Right cardiac atrium (tissue), 5 donors: ENCODE measurements around the gene C1QTNF1. TPM values are rescaled to one million over a fixed set of nuclear protein-coding genes. Genes with fewer than 3 reads are reported as not detected.

Source experiments
- ATAC-seq, 2 donors: fragments of 200-7000 bp; cut with Tn5 transposase; one replicate each; pipeline versions ENCODE4 v1.8.0 to v1.9.1; 2020; ENCODE audit warnings: moderate library complexity in 2 of 2, mild to moderate bottlenecking in 1 of 2
- DNase-seq, 3 donors: peaks; one replicate each; pipeline ENCODE4 v3.0.0-alpha.2; 2020
- H3K27ac ChIP-seq: one replicate; pipeline ENCODE4 v1.5.1; 2013; ENCODE audit warnings: mild to moderate bottlenecking, low read length, control low read depth, moderate library complexity
- H3K27me3 ChIP-seq: one replicate; pipeline ENCODE4 v1.6.1; 2013; ENCODE audit not compliant: control insufficient read depth, insufficient read depth
- H3K4me1 ChIP-seq: one replicate; pipeline ENCODE4 v1.6.1; 2013; ENCODE audit warnings: low read length; ENCODE audit not compliant: control insufficient read depth, insufficient read depth
- H3K4me3 ChIP-seq: one replicate; pipeline ENCODE4 v1.5.1; 2013; ENCODE audit warnings: low read length, control low read depth
- H3K9me3 ChIP-seq: one replicate; pipeline ENCODE4 v1.6.1; 2013; ENCODE audit warnings: low read length; ENCODE audit not compliant: control insufficient read depth
- WGBS: extraction: QIAGEN DNeasy Blood & Tissue Kit; methylation state at CpG from one replicate; pipeline ENCODE4 v1.1.7; 2013; 5-methylcytosine and 5-hydroxymethylcytosine counted together
- intact Hi-C, 4 donors: fragments of 100-400 bp; cut with DNase I; formaldehyde crosslinking; loops; one replicate each; pipeline versions ENCODE4 v1.11.0 to v1.14.0; 2022 to 2023
- polyA plus RNA-seq: library from polyadenylated mRNA; stranded (reverse); fragments of 200-250 nt; gene quantifications from one replicate; pipeline ENCODE4 v1.2.3, GENCODE V29; 2013
- total RNA-seq, 4 donors: library from RNA; stranded (reverse); fragmentation: NEBNext Ultra II Directional; extraction: Animal tissue kit (Norgen Biotek cat#: 25700); gene quantifications; one replicate each; pipeline ENCODE4 v1.2.1, GENCODE V29; 2021
- donor health status: healthy with polysubstance abuse.
- donor health status: DM: no; HTN: yes; CAD: no.
- donor health status: DM: no; HTN: no; CAD: no.
- donor health status: DM: no; HTN: yes; CAD: no; lungs with severe emphysema.
- donor health status: DM: yes; HTN: yes; CAD: no.

The C1QTNF1 gene
- total and polyA plus RNA-seq, 5 donors = 232 to 655 (median 286) TPM

DNA sequence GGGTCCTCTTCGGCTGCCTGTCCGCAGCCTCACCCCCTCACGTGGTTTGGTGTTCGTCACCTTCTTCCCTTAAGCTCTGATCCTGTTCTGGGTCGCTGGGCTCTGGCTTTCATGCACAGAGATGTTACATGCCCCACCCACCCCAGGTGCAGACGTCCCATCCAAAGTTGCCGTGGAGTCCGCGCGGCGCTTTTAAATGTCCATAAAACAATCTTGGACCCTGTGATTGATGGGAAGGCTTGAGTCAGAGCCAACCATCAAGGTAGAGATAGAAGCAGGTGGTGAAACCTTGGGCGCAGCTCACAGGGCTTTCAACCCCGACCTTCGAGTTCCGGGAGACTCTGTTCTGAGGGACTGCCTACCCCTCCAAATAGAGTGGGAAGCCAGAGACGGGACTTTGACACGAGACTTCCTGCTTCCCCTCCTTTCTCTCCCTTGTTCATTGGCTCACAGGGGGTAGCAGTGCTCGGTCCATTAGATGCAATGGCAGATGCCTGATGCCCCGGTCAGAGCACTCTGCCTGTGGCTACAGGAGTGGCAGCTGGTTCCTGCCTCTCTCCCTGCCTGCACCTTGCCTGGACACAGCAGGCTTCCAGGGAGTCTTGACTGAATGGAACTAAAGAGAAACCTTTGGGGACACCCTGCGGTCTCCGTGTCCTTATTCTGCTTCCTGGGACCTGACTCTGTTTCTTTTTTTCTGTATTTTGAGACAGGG is 54.7 kb downstream of the C1QTNF1 start:
- H3K4me3 ChIP-seq = no peak overlapping the region
- ATAC-seq = no peak
- intact Hi-C loops = no loop called here
- H3K27ac ChIP-seq = no peak overlapping the region
- WGBS = 92% methylated on average over 21 of the region's 21 CpGs
- H3K4me1 ChIP-seq = no peaks in the 10 kb centered on the region
- peak in 2 of 3 donors; percentile 19 to 35 for DNase-seq
- no peaks in the 10 kb centered on the region for H3K9me3 ChIP-seq
- no peaks in the 10 kb centered on the region for H3K27me3 ChIP-seq

GRCh38 chr17:79079421-79080200 is 55.6 kb downstream of the C1QTNF1 start:
- H3K27ac ChIP-seq = no peak overlapping the region
- WGBS = 94% methylated on average over 22 of the region's 22 CpGs
- no peaks in the 10 kb centered on the region for H3K4me1 ChIP-seq
- peak; percentile 10 to 53 (median 21) for DNase-seq
- intact Hi-C loops = loop anchor here in 2 of 4 donors (5.0 to 10.0 kb wide), 3 partner anchors 32 to 625 kb away; no protein-coding TSS in a partner anchor
- H3K27me3 ChIP-seq = no peaks in the 10 kb centered on the region
- no peaks in the 10 kb centered on the region for H3K9me3 ChIP-seq
- H3K4me3 ChIP-seq = no peak overlapping the region
- no peak for ATAC-seq

DNA sequence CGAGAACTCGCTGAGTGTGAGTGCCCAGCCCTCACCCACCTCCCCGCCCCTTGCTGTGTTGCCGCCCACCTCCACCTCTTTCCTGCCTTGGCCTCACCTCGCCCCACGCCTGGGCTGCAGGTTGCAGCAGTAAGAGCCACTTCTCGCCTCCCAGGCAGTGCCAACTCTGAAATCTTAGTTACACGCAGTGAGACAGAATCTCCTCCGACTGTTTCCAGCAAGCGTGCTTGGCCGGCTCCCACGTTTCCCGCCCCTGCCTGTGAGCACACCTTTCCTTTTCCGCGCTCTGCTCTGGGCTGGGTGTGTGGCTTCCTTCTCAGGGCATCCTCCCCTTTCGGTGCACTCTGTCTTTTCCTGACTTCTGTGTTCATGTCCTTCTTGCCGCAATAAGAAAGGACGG is 56.4 kb downstream of the C1QTNF1 start:
- intact Hi-C loops = loop anchor here in 2 of 4 donors (5.0 to 10.0 kb wide), 3 partner anchors 33 to 624 kb away; no protein-coding TSS in a partner anchor
- Histone ChIP-seq H3K27ac (no peak overlapping the region), H3K27me3 (no peaks in the 10 kb centered on the region), H3K9me3 (no peaks in the 10 kb centered on the region), H3K4me3 (no peak overlapping the region), H3K4me1 (no peaks in the 10 kb centered on the region)
- peak; percentile 1 to 31 (median 16) for DNase-seq
- no peak for ATAC-seq
- WGBS = 92% methylated on average over 18 of the region's 18 CpGs

DNA sequence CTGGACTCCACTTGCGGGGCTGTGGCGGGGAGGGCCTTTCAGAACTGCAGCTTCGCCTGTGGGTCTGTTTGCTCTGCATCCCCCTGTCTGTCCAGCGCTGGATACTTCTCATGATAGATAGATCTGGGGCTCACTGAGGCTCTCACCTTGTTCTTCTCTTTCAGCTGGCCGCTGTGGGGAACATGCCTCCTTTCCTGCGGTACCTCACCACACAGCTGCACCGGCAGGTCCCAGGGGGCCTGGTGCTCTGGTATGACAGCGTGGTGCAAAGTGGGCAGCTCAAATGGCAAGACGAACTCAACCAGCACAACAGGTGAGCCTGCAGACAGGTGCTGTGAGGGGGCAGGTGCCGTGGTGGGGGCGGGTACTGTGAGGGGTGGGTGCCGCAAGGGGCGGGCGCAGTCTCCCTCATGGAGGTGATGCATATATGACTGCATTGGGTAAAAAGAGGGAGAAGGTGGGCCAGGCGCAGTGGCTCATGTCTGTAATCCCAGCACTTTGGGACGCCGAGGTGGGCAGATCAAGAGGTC is 56.9 kb downstream of the C1QTNF1 start:
- no peak for ATAC-seq
- peak; percentile 4 to 47 (median 43) for DNase-seq
- Histone ChIP-seq H3K4me3 (no peak overlapping the region), H3K4me1 (no peaks in the 10 kb centered on the region), H3K27me3 (no peaks in the 10 kb centered on the region), H3K27ac (no peak overlapping the region), H3K9me3 (no peaks in the 10 kb centered on the region)
- 96% methylated on average over 17 of the region's 17 CpGs for WGBS
- intact Hi-C loops = loop anchor here in 2 of 4 donors (5.0 to 10.0 kb wide), 3 partner anchors 34 to 624 kb away; no protein-coding TSS in a partner anchor

GRCh38 chr17:79081571-79082276 is 57.8 kb downstream of the C1QTNF1 start:
- 62% methylated on average over 20 of the region's 20 CpGs for WGBS
- ATAC-seq = peak in 1 of 2 donors; percentile 3
- intact Hi-C loops = loop anchor here in 2 of 4 donors (5.0 to 10.0 kb wide), 3 partner anchors 34 to 623 kb away; no protein-coding TSS in a partner anchor
- peak; percentile 32 to 61 (median 55) for DNase-seq
- Histone ChIP-seq H3K4me3 (no peak overlapping the region), H3K4me1 (no peaks in the 10 kb centered on the region), H3K9me3 (no peaks in the 10 kb centered on the region), H3K27ac (no peak overlapping the region), H3K27me3 (no peaks in the 10 kb centered on the region)

GRCh38 chr17:79082311-79083190 is 58.6 kb downstream of the C1QTNF1 start:
- Histone ChIP-seq H3K9me3 (no peaks in the 10 kb centered on the region), H3K27ac (no peak overlapping the region), H3K4me3 (no peak overlapping the region), H3K4me1 (no peaks in the 10 kb centered on the region), H3K27me3 (no peaks in the 10 kb centered on the region)
- 62% methylated on average over 41 of the region's 41 CpGs for WGBS
- DNase-seq = peak; percentile 55 to 83 (median 74)
- intact Hi-C loops = loop anchor here in 2 of 4 donors (5.0 to 10.0 kb wide), 3 partner anchors 35 to 622 kb away; no protein-coding TSS in a partner anchor
- peak; percentile 27 to 56 for ATAC-seq

DNA sequence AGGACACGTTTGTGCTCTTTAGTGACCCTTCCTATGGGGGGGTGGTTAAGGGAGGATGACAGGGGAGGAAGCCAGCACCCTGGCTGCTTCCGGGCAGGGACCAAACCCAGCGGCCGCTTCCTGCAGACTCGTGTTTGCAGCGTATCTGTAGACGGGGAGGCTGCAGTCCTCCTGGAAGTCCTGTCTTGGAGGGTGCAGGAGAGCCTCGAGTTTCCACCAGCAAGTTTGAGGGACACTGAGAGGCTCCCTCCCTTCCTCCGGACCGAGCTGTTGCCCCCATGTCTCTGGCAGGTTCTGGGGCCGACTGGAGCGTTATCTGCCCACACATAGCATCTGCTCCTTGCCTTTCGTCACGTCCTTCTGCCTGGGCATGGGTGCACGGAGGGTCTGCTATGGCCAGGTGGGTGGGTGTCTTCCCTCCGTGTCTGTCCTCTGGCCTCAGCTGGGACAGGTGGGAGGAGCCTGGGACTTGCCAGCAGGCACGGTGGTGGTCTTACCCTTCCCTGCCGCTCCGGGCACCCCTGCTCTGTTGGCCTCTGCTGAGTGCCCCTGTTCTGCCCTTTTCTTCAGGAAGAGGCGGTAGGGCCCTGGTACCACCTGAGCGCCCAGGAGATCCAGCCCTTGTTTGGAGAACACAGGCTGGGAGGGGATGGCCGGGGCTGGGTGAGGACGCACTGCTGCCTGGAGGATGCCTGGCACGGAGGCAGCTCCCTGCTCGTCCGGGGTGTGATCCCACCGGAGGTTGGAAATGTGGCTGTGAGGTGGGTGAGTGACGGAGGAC is 59.4 kb downstream of the C1QTNF1 start:
- Histone ChIP-seq H3K4me3 (no peak overlapping the region), H3K4me1 (no peaks in the 10 kb centered on the region), H3K27me3 (no peaks in the 10 kb centered on the region), H3K9me3 (no peaks in the 10 kb centered on the region), H3K27ac (no peak overlapping the region)
- ATAC-seq (no peak), DNase-seq (peak; percentile 15 to 58 (median 49))
- intact Hi-C loops = loop anchor here in 2 of 4 donors (5.0 to 10.0 kb wide), 3 partner anchors 36 to 621 kb away; no protein-coding TSS in a partner anchor
- 77% methylated on average over 28 of the region's 28 CpGs for WGBS

GRCh38 chr17:79084291-79085153 is 60.6 kb downstream of the C1QTNF1 start:
- ATAC-seq (no peak), DNase-seq (peak; percentile 9 to 44 (median 32))
- H3K27ac ChIP-seq = no peak overlapping the region
- no peaks in the 10 kb centered on the region for H3K4me1 ChIP-seq
- 93% methylated on average over 31 of the region's 31 CpGs for WGBS
- no peaks in the 10 kb centered on the region for H3K27me3 ChIP-seq
- no peak overlapping the region for H3K4me3 ChIP-seq
- no peaks in the 10 kb centered on the region for H3K9me3 ChIP-seq
- intact Hi-C loops = loop anchor here in 3 of 4 donors (5.0 to 10.0 kb wide), 4 partner anchors 37 to 620 kb away; no protein-coding TSS in a partner anchor
